HG02884 (cell line): ENCODE results near the gene COL4A1.

Source experiments
- ATAC-seq: cut with Tn5 transposase; IDR thresholded peaks from one replicate; pipeline ENCODE4 v1.9.1; 2021; ENCODE audit warnings: mild to moderate bottlenecking, moderate library complexity; ENCODE audit not compliant: unreplicated experiment

COL4A1 gene

GRCh38 chr13:110173247-110173818 lies 133.6 kb downstream of the COL4A1 start:
- no peak for ATAC-seq

- ATAC-seq, result no peak
Measured at GRCh38 chr13:110170882-110171281, 136.1 kb downstream of the COL4A1 start.

- no peak for ATAC-seq
Measured at GRCh38 chr13:110170020-110170790, 136.8 kb downstream of the COL4A1 start.

GRCh38 chr13:110168999-110169933 lies 137.7 kb downstream of the COL4A1 start:
- ATAC-seq, result no peak

- no peak for ATAC-seq
Measured at GRCh38 chr13:110166598-110166997, 140.4 kb downstream of the COL4A1 start.

- no peak for ATAC-seq
Measured at GRCh38 chr13:110164706-110165105, 142.3 kb downstream of the COL4A1 start.

GRCh38 chr13:110162866-110163658 lies 143.9 kb downstream of the COL4A1 start:
- ATAC-seq, result no peak

- no peak for ATAC-seq
Measured at GRCh38 chr13:110162053-110162452, 144.9 kb downstream of the COL4A1 start.

GRCh38 chr13:110161112-110161882 lies 145.7 kb downstream of the COL4A1 start:
- no peak for ATAC-seq

GRCh38 chr13:110158226-110158625 lies 148.7 kb downstream of the COL4A1 start:
- no peak for ATAC-seq

- ATAC-seq, result no peak
Measured at GRCh38 chr13:110157718-110158117, 149.2 kb downstream of the COL4A1 start.

- no peak for ATAC-seq
Measured at GRCh38 chr13:110156301-110157049, 150.5 kb downstream of the COL4A1 start.

GRCh38 chr13:110155072-110155471 lies 151.9 kb downstream of the COL4A1 start:
- no peak for ATAC-seq

GRCh38 chr13:110154410-110154933 lies 152.5 kb downstream of the COL4A1 start:
- no peak for ATAC-seq

GRCh38 chr13:110152351-110152750 lies 154.6 kb downstream of the COL4A1 start:
- no peak for ATAC-seq

GRCh38 chr13:110151462-110151861 lies 155.5 kb downstream of the COL4A1 start:
- no peak for ATAC-seq

GRCh38 chr13:110150384-110151101 lies 156.4 kb downstream of the COL4A1 start:
- no peak for ATAC-seq

- no peak for ATAC-seq
Measured at GRCh38 chr13:110149036-110149435, 157.9 kb downstream of the COL4A1 start.
